Psoas muscle (tissue), 8 donors: ENCODE results near the gene EBPL. TPM values are rescaled to one million over a fixed set of nuclear protein-coding genes. Genes with fewer than 3 reads are reported as not detected.

Source experiments
- ATAC-seq, 4 donors: fragments of 200-7000 bp; cut with Tn5 transposase; one replicate each; pipeline ENCODE4 v1.9.1; 2020; ENCODE audit warnings: moderate library complexity in 3 of 4, mild to moderate bottlenecking in 2 of 4
- DNase-seq, 2 donors: peaks; one replicate each; pipeline ENCODE4 v3.0.0-alpha.2; 2020
- H3K27ac ChIP-seq: fragments of 200-600 bp; one replicate; pipeline ENCODE4 v1.8.0; 2022
- H3K27me3 ChIP-seq, 3 donors: fragments of 200-600 bp in 1 of 3; one replicate each; pipeline versions ENCODE4 v1.6.1 to v1.8.0; 2013 to 2022; ENCODE audit warnings: low read length in 2 of 3, mild to moderate bottlenecking in 2 of 3, moderate library complexity in 1 of 3; ENCODE audit not compliant: insufficient read depth in 3 of 3
- H3K36me3 ChIP-seq, 2 donors: fragments of 200-600 bp in 1 of 2; one replicate each; pipeline versions ENCODE4 v1.6.1 to v1.8.0; 2013 to 2022; ENCODE audit warnings: low read depth in 1 of 2, mild to moderate bottlenecking in 1 of 2, moderate library complexity in 1 of 2; ENCODE audit not compliant: insufficient read depth in 1 of 2
- H3K4me1 ChIP-seq: fragments of 200-600 bp; one replicate; pipeline ENCODE4 v1.8.0; 2022
- H3K4me3 ChIP-seq: fragments of 200-600 bp; one replicate; pipeline ENCODE4 v1.8.0; 2022; ENCODE audit warnings: mild to moderate bottlenecking
- H3K9me3 ChIP-seq: fragments of 200-600 bp; one replicate; pipeline ENCODE4 v1.8.0; 2022
- WGBS, 3 donors: extraction: QIAGEN DNeasy Blood & Tissue Kit; methylation state at CpG; one replicate each; pipeline versions ENCODE4 v1.1.6 to v1.1.7; 2013; 5-methylcytosine and 5-hydroxymethylcytosine counted together
- intact Hi-C, 2 donors: fragments of 100-400 bp; cut with DNase I; formaldehyde crosslinking; loops; one replicate each; pipeline versions ENCODE4 v1.11.0 to v1.14.2; 2022
- polyA plus RNA-seq, 3 donors: library from polyadenylated mRNA; stranded (reverse); fragments of 200-250 nt; gene quantifications; one replicate each; pipeline ENCODE4 v1.2.3, GENCODE V29; 2013
- total RNA-seq, 4 donors: library from RNA; stranded (reverse); fragmentation: NEBNext Ultra II Directional in 2 of 4; extraction: Animal tissue kit (Norgen Biotek cat#: 25700) in 2 of 4; gene quantifications; one replicate each; pipeline versions ENCODE4 v1.2.1 to v1.2.4, GENCODE V29; 2021 to 2023
- TF ChIP-seq, protein P1 (sequence below): fragments of 200-600 bp; IDR thresholded peaks from one replicate; pipeline ENCODE4 v1.8.0; 2022; ENCODE audit warnings: antibody characterized with exemption
- donor health status: healthy with polysubstance abuse.
- donor health status: DM: no; HTN: no; CAD: no; lungs with moderate emphysema.
- donor health status: Bipolar disorder and iron deficiency.
- donor health status: healthy.
- donor health status: DM: yes; HTN: yes; CAD: no.
- donor health status: DM: no; HTN: no; CAD: no.
- donor health status: DM: no; HTN: no; CAD: no.
- donor health status: DM: yes; HTN: yes; CAD: no.

Gene EBPL
- total and polyA plus RNA-seq, 7 donors: 4.8 to 10.6 (median 7.3) TPM

DNA sequence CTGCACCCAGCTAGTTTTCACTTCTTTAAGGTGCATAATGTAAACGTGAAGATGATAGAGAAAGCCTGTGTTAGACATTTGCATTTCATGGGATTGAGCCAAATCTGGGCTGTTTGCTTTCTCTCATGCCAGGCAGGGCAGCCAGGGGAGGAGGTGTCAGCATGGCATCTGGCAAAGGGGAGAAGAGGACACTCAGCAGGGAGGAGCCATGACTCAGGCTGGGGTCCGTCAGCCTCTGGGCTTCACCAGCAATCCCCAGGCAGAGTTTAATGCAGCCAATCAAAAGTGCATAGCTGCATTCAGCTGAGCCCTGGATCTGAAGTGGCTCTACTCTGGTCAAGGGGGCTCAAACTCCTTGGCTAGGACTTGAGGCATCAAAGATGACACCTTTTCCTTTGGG lies 23.5 kb downstream of the EBPL start:
- peaks cover 0 to 32% of the 10 kb centered on the region in 2 donors for H3K36me3 ChIP-seq
- WGBS, 3 donors: 46 to 48% (median 46%) methylated on average over 2 of the region's 2 CpGs
- no peak overlapping the region for H3K27ac ChIP-seq
- H3K4me3 ChIP-seq: no peak overlapping the region
- TF ChIP-seq, protein P1, sequence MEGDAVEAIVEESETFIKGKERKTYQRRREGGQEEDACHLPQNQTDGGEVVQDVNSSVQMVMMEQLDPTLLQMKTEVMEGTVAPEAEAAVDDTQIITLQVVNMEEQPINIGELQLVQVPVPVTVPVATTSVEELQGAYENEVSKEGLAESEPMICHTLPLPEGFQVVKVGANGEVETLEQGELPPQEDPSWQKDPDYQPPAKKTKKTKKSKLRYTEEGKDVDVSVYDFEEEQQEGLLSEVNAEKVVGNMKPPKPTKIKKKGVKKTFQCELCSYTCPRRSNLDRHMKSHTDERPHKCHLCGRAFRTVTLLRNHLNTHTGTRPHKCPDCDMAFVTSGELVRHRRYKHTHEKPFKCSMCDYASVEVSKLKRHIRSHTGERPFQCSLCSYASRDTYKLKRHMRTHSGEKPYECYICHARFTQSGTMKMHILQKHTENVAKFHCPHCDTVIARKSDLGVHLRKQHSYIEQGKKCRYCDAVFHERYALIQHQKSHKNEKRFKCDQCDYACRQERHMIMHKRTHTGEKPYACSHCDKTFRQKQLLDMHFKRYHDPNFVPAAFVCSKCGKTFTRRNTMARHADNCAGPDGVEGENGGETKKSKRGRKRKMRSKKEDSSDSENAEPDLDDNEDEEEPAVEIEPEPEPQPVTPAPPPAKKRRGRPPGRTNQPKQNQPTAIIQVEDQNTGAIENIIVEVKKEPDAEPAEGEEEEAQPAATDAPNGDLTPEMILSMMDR: no peak
- ATAC-seq (peak in 3 of 4 donors; percentile 49 to 72 (median 64)), DNase-seq (no peak)
- H3K27me3 ChIP-seq: no peaks in the 10 kb centered on the region
- peaks cover 17% of the 10 kb centered on the region for H3K4me1 ChIP-seq
- H3K9me3 ChIP-seq: no peaks in the 10 kb centered on the region
- intact Hi-C loops: loop anchor here in 1 of 2 donors (5.0 kb wide), 1 partner anchor 120 kb away; no protein-coding TSS in a partner anchor

DNA sequence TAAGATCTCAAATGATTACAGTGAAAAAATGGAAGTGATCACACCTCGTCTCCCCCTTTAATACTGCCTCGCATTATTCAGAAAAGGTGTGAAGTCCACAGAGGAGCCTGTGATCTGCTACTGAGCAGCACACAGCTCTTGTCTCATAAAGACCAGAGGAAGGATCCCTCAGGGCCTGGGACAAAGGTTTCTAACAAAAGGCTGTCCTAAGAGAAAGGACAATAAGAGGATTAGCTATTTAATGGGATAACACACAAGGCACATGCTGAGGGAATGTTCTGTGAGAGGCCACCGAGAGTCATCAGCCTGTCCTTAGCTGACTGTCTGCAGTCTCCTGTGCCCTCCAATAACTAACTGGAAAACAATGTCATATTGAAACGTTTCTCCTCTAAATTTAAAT lies 26.7 kb downstream of the EBPL start:
- no peaks in the 10 kb centered on the region for H3K9me3 ChIP-seq
- WGBS, 3 donors: 75 to 89% (median 88%) methylated on average over 4 of the region's 4 CpGs
- peaks cover 0 to 61% of the 10 kb centered on the region in 2 donors for H3K36me3 ChIP-seq
- ATAC-seq: no peak
- no peak overlapping the region for H3K4me3 ChIP-seq
- peaks cover 5% of the 10 kb centered on the region for H3K4me1 ChIP-seq
- H3K27ac ChIP-seq: no peak overlapping the region
- TF ChIP-seq, protein P1: no peak
- DNase-seq: no peak
- no peaks in the 10 kb centered on the region for H3K27me3 ChIP-seq
- intact Hi-C loops: loop anchor here in 1 of 2 donors (5.0 kb wide), 1 partner anchor 123 kb away; no protein-coding TSS in a partner anchor

DNA sequence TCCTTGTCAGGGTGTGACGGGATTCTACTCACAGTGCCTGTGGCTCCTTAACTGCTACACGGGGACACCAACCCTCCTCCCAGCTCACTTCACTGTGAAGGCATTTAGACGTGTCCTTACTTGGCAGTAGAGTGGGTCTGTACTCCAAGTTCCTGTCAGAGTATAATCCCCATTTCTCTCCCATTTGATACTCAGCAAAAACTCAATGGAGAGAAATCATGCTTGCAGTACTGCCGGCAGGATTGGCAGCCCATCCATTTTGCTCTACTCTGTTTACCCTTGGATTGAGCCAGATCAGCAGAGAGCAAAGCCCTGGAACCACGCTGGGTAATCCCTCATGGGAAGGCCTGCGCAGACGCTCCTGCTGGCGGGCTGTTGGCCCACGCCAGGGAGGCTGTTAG lies 34.0 kb downstream of the EBPL start:
- Histone ChIP-seq H3K27me3 (no peaks in the 10 kb centered on the region), H3K36me3 (peaks cover 0 to 24% of the 10 kb centered on the region in 2 donors), H3K4me3 (no peak overlapping the region), H3K9me3 (no peaks in the 10 kb centered on the region), H3K27ac (peak overlapping the region; percentile 97), H3K4me1 (peaks cover 44% of the 10 kb centered on the region)
- peak; percentile 42 to 79 (median 74) for ATAC-seq
- TF ChIP-seq, protein P1: no peak
- intact Hi-C loops: loop anchor here (10.0 kb wide), 2 partner anchors 278 to 468 kb away; partner anchors contain the start of gene SPRYD7 (in 1 of the 2)
- WGBS, 3 donors: 33 to 39% (median 35%) methylated on average over 9 of the region's 9 CpGs
- DNase-seq: peak; percentile 30 to 77

DNA sequence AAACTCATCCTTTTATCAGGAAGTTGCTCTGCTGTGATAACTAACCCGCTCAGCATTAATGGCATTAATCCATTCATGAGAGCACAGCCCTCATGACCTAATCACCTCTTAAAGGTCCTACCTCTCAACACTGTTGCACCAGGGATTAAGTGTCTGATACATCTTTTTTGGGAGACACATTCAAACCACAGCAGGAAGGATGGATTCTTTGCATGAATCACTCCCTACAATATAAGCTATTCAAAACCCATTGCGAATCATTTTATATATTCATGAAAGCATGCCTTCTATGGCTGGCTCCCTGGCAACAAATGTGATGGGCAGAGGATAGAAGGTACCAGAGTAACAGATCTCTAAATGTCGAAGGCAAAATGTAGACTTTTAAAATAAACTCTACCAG lies 35.4 kb downstream of the EBPL start:
- WGBS, 3 donors: 31 to 71% (median 45%) methylated on average over 3 of the region's 3 CpGs
- TF ChIP-seq, protein P1: no peak
- ATAC-seq (peak; percentile 15 to 45 (median 42)), DNase-seq (no peak)
- H3K9me3 ChIP-seq: no peaks in the 10 kb centered on the region
- H3K4me1 ChIP-seq: peaks cover 56% of the 10 kb centered on the region
- H3K27ac ChIP-seq: peak overlapping the region; percentile 97
- H3K36me3 ChIP-seq: peaks cover 0 to 11% of the 10 kb centered on the region in 2 donors
- H3K4me3 ChIP-seq: no peak overlapping the region
- intact Hi-C loops: loop anchor here (10.0 kb wide), 2 partner anchors 279 to 469 kb away; partner anchors contain the start of gene SPRYD7 (in 1 of the 2)
- no peaks in the 10 kb centered on the region for H3K27me3 ChIP-seq
